ENCODE measurements around the gene GADD45GIP1.

- TF ChIP-seq CTCF (IDR thresholded peaks at IDR 0.05; ENCODE audit: low read length) (no peak), EZH2 (IDR thresholded peaks at IDR 0.05; ENCODE audit: borderline replicate concordance, low read length) (no peak)
Measured at GRCh38 chr19:12979974-12980373, 23.0 kb upstream of the GADD45GIP1 start.
